Fibroblast of skin of abdomen (primary cell): ENCODE measurements around the gene FUT7.

ENCODE experiments used
- DNase-seq: peaks from one replicate; pipeline ENCODE4 v3.0.0-alpha.2; 2013

The FUT7 gene

GRCh38 chr9:137032858-137033257, 970 bp upstream of the FUT7 start:
- no peak for DNase-seq

- no peak for DNase-seq
These were observed 1.1 kb downstream of the FUT7 start for GRCh38 chr9:137030538-137031527.

- DNase-seq = no peak
These were observed 1.9 kb downstream of the FUT7 start for GRCh38 chr9:137030006-137030405.

- DNase-seq = peak; percentile 25
These were observed 2.6 kb downstream of the FUT7 start for GRCh38 chr9:137029058-137029936.

GRCh38 chr9:137028263-137029057, 3.4 kb downstream of the FUT7 start:
- peak; percentile 34 for DNase-seq

GRCh38 chr9:137027369-137028262, 4.3 kb downstream of the FUT7 start, which contains the start of gene ABCA2:
Gene ABCA2, minus strand, starts transcription at chr9:137028237. Its CDS starts 97 bp downstream, at chr9:137028140.
- no peak for DNase-seq

- no peak for DNase-seq
These were observed 5.1 kb downstream of the FUT7 start for GRCh38 chr9:137026828-137027227.

GRCh38 chr9:137026384-137026783, 5.5 kb downstream of the FUT7 start:
- no peak for DNase-seq

- no peak for DNase-seq
These were observed 6.3 kb downstream of the FUT7 start for GRCh38 chr9:137025517-137025966.

GRCh38 chr9:137023583-137023991, 8.3 kb downstream of the FUT7 start:
- DNase-seq = no peak

GRCh38 chr9:137023157-137023556, 8.7 kb downstream of the FUT7 start:
- DNase-seq = no peak

- DNase-seq = no peak
These were observed 9.3 kb downstream of the FUT7 start for GRCh38 chr9:137022662-137023008.

- DNase-seq = peak; percentile 20
These were observed 9.8 kb downstream of the FUT7 start for GRCh38 chr9:137021979-137022661.

GRCh38 chr9:137021568-137021978, 10.3 kb downstream of the FUT7 start:
- no peak for DNase-seq

- DNase-seq = no peak
These were observed 10.9 kb downstream of the FUT7 start for GRCh38 chr9:137020771-137021567.

- no peak for DNase-seq
These were observed 11.8 kb downstream of the FUT7 start for GRCh38 chr9:137019891-137020683.

- DNase-seq = no peak
These were observed 12.9 kb downstream of the FUT7 start for GRCh38 chr9:137018761-137019559.
